Activated CD8-positive, alpha-beta memory T cell treated with anti-CD3 and anti-CD28 coated beads for 36 hours (primary cell): ENCODE data around the gene SERAC1. TPM values are rescaled to one million over a fixed set of nuclear protein-coding genes. Genes with fewer than 3 reads are reported as not detected.
"Not testable (repeated sequence)": the region's sequence is repeated elsewhere in the genome, so short reads cannot be mapped to it uniquely, and the experiment has no call there.

Experiments
- CTCF ChIA-PET: fragments of 350-600 bp; sonication (Branson Sonifier 250); formaldehyde crosslinking; loops from one replicate; lab custom pipeline; 2021; ENCODE audit warnings: antibody characterized with exemption; lab: Charles Lee
- POLR2A ChIA-PET: fragments of 350-600 bp; sonication (Branson Sonifier 250); formaldehyde crosslinking; loops from one replicate; lab custom pipeline; 2021; ENCODE audit warnings: antibody characterized with exemption; lab: Charles Lee
- total RNA-seq, 2 experiments: library from RNA; stranded (reverse); gene quantifications; one replicate each; pipeline ENCODE4 v1.2.3, GENCODE V29; 2021

SERAC1 gene
- total RNA-seq, 2 experiments from 2014 or later = 6.8 to 6.9 TPM

DNA sequence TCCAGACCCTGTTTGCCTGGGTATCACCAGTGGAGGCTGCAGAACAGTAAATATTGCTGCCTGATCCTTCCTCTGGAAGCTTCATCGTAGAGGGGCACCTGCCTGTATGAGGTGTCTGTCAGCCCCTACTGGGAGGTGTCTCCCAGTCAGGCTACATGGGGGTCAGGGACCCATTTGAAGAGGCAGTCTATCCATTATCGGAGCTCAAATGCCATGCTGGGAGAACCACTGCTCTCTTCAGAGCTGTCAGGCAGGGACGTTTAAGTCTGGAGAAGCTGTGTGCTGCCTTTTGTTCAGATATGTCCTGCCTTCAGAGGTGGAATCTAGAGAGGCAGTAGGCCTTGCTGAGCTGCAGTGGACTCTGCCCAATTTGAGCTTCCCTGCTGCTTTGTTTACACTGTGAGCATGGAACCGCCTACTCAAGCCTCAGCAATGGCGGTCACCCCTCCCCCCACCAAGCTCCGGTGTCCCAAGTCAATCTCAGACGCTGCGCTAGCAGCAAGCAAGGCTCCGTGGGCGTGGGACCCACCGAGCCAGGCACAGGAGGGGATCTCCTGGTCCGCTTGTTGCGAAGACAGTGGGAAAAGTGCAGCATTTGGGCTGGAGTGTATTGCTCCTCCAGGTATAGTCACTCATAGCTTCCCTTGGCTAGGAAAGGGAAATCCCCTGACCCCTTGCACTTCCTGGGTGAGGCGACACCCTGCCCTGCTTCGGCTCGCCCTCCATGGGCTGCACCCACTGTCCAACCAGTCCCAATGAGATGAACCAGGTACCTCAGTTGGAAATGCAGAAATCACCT is 15.3 kb upstream of the SERAC1 start:
- CTCF ChIA-PET, POLR2A ChIA-PET: not testable (repeated sequence)

DNA sequence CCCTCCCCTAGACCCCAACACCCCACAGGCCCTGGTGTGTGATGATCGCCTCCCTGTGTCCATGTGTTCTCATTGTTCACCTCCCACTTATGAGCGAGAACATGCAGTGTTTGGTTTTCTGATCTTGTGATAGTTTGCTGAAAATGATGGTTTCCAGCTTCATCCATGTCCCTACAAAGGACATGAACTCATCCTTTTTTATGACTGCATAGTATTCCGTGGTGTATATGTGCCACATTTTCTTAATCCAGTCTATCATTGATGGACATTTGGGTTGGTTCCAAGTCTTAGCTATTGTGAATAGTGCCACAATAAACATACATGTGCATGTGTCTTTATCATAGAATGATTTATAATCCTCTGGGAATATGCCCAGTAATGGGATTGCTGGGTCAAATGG is 9.7 kb upstream of the SERAC1 start:
- POLR2A ChIA-PET, CTCF ChIA-PET: not testable (repeated sequence)

DNA sequence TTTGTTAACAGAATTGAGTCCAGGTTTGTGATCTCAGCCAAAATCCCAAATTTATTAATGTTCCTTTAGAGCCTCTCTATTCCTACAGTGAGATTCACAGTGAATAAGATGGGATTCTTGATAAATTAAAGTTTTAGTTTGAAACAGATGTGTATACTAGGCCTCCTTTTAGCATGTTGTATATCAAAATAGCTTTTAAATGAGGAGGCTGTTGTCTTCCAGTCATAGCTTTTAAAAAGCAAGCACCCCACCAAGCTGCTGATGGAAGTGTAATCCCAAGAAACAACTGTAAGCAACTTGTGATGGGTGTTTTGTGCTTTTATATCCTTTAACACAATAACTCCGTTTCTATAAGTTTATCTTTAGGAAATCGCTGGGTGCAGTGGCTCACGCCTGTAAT is 7.0 kb upstream of the SERAC1 start:
- ChIA-PET POLR2A (no interaction called here), CTCF (no interaction called here)

DNA sequence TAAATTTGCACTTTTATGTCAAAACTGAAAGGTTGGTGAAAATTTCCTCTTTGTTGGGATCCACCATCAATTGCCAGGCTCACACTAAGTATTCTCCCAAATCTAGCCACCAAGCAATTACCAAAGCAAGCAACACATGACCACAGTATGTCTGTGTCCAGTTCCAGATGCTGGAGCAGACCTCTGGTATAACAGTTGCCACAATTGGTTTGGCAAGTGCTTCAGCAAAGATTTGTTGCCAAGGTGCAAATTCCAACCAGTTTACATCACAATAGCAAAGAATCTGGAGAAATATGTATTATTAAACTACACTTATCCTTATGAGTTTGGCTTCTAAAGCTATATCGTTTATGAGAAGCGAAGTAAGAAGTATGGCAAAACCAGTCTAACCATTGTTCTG is 6.5 kb upstream of the SERAC1 start:
- CTCF ChIA-PET = no interaction called here
- POLR2A ChIA-PET = no interaction called here

DNA sequence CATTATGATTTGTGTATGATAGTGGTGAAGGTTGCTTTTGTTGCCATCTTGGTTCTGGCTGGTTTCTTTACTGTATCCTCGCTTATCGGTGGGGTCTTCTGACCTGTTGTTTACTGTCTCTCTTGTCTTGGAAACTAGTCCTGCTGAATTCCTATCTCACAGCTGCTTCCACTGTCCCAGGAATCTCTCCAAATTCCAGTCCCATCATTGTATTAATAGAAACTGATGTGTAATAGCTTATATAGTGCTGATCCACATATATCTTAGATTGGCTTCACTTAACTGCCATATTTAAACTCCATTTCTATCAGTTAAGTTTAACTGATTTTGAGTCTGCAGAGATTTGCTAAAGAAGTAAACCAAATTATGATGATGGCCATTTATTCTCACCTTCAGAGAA is 6.0 kb upstream of the SERAC1 start:
- CTCF ChIA-PET = no interaction called here
- POLR2A ChIA-PET = no interaction called here

DNA sequence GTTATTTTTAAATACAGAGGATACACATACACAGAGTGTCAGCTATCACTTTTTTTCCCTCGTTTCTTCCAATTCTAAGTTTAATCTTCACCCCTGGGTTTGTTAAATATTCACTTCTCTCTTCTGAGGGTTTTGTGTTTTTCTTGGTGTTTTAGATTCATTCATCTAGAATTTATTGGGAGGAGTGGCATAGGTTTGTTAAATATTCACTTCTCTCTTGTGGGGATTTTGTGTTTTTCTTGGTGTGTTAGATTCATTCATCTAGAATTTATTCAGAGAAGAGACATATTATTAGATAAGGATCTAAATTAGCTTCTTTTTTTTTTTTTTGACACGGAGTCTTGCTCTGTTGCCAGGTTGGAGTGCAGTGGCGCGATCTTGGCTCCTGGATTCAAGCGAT is 3.9 kb upstream of the SERAC1 start:
- ChIA-PET CTCF (no interaction called here), POLR2A (no interaction called here)

DNA sequence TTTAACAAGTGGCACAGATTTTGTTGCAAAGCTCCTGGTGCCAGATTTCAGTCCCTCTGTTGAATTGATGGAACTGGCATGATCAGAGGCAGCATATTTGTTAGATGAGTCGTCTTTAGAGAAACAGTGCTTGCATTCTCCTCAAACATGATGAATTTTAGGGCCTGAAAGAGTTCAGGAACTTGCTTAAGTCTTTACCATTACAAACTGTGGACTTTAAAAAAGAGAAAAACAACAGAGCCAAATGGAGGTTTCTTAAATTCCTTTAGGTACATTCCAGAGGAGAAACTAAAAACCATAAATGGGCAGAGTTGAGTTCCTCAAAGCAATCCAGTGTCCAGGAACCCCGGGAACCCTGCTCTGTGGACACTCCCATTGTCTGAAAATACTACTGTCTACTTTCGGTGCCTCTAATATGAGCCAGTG is 2.6 kb upstream of the SERAC1 start:
- POLR2A ChIA-PET = no interaction called here
- CTCF ChIA-PET = no interaction called here

DNA sequence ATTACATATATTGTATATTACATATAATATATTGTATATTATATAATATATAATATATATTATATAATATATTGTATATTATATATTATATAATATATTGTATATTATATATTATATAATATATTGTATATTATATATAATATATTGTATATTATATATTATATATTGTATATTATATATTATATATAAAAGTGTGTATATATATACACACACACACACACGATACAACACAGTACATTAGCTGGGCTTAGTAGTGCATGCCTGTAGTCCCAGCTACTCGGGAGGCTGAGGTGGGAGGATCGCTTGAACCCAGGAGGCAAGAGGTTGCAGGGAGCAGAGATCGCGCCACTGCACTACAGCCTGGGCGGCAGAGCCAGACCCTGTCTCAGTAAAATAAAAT is 1.6 kb upstream of the SERAC1 start:
- POLR2A ChIA-PET, CTCF ChIA-PET: not testable (repeated sequence)

DNA sequence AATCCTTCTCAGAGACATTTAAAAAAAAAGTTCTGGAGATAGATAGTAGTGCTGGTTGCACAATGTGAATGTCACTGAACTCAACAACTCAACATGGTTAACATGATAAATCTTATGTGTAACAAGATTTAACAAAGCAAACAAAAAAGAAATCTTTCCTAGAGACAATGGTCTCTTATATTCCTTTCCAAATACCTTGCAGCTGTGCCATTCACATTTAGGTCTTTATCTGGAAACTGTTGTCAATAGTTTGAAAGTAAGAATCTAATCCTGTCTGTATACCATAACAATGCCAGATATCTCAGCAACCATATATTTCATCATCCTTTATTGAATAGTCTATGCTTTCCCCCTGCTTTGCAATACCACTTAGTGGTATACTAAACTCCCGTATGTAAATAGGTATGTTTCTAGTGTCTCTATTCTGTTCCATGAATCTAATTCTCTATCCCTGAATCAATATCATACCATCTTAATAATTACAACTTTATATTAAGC is 2.1 kb downstream of the SERAC1 start:
- ChIA-PET CTCF (no interaction called here), POLR2A (no interaction called here)

DNA sequence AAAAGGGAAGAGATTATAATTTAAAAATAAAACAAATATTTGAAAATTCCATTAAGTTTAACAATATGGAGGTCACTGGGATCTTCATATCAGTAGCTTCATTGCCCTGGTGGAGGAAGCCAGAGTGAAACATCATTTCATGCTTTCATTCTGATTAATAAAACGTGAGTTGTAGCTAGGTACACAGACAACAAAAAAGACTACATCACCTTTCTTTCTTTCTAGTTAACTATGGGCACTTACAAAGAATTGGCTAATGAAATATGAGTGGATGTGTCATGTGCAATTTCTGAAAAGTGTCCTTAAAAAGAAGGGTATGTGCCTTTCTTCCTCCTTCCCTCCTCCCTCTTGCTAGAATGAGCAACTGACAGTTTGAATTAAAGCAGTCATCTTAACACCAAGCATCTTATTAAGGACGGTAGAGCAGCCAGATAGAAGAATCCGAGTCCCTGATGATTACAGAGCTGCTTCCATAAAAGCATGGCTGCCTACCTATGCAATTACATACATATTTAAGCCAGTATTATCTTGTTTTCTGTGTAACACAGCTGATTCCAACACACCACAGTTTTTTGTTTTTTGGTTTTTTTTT is 3.4 kb downstream of the SERAC1 start:
- CTCF ChIA-PET = no interaction called here
- POLR2A ChIA-PET = no interaction called here

DNA sequence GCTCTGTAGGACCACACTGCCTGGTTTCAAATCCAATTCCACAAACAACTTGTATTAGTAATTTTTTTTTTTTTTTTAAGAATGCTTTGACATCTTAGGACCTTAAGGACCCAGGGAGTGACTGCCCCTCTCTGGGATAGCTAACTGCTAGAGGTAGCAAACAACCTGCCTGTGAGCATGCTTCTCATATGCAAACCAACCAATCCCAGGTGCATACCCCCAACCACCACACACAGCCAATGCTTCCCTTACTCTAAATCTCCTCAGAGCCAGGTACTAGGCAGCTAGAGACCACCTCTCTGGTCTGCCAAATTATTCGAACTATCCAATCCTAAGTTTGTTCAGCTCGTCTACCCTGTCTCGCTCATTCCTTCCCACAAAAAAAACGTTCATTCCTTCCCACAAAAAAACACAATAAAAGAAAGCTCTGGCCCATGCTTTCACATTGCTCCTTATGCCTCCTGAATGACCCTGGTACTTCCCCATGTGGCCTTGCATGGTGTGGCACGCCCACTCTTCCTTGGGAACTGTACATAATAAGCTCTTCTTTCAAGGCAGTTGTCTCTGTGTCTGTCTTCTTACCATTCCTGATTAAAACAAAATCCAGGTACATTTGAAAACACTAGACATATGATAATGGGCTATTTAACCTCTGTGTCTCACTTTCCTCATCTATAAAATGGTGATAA is 6.4 kb downstream of the SERAC1 start:
- POLR2A ChIA-PET = no interaction called here
- CTCF ChIA-PET = interaction anchor here (0.5 kb wide), 1 partner anchor 494 kb away, joined by 3 read pairs; no protein-coding TSS in a partner anchor

DNA sequence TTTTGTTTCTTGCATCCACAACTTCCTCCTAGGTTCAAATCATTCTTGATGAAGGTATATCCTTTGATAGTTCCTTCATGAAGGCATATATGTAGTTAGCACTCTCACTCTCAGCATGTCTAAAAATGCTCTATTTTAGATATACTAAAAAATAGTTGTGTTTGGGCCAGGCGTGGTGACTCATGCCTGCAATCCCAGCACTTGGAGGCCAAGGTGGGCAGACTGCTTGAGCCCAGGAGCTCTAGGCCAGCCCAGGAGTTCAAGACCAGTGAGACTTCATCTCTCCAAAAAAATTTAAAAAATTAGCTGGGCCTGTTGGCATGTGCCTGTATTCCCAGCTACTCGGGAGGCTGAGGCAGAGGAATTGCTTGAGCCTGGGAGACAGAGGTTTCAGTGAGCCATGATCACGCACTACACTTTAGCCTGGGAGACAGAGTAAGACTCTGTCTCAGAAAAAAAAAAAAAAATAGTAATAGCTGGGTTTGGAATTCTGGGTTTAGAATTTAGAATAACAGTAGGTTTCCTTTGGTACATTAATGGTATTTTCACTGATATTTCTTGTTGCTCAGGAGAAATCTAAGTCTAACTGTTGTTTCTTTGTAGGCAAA is 7.0 kb downstream of the SERAC1 start:
- POLR2A ChIA-PET = no interaction called here

DNA sequence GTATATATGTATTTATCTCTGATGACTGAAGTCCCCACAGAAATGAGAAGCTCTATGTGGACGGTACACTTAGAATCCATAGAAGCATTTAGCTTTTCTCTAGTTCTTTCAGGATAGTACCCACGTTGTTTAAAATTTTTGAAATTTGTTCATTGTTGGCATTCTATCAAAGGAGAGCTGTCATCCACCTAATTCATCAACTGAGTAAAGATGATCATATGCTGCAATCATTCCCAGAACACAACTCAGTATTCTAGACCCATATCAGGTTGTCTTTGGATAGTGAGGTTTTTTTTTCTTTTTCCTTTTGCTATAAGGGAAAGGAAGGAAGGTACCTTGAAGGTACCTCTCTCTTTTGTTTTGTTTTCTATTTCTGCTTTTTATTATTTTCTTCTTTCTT is 9.3 kb downstream of the SERAC1 start:
- ChIA-PET CTCF (interaction anchor here (0.6 kb wide), 1 partner anchor 252 kb away, joined by 5 read pairs; no protein-coding TSS in a partner anchor), POLR2A (no interaction called here)

More for the DNA sequence above, 7.0 kb downstream of the SERAC1 start:
- CTCF ChIA-PET = no interaction called here

DNA sequence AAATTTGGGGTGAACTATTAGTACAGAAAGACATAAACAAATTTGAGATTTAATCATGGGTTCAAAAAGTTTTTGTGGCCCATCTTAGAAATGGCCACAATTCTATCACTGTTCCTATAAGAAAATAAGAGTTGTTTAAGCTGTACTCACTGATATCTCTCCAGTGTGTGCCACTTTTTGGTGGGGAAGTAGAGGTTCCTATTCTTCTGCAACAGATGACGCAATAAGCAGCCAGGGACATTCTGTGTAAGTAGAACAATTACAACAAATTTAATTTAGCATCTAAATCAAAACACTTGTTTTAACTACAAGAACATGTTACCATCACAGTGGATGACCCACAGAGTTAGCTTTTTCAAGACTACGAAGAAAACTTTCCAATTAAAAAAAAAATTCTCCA is 9.9 kb downstream of the SERAC1 start:
- POLR2A ChIA-PET = no interaction called here
- CTCF ChIA-PET = no interaction called here

DNA sequence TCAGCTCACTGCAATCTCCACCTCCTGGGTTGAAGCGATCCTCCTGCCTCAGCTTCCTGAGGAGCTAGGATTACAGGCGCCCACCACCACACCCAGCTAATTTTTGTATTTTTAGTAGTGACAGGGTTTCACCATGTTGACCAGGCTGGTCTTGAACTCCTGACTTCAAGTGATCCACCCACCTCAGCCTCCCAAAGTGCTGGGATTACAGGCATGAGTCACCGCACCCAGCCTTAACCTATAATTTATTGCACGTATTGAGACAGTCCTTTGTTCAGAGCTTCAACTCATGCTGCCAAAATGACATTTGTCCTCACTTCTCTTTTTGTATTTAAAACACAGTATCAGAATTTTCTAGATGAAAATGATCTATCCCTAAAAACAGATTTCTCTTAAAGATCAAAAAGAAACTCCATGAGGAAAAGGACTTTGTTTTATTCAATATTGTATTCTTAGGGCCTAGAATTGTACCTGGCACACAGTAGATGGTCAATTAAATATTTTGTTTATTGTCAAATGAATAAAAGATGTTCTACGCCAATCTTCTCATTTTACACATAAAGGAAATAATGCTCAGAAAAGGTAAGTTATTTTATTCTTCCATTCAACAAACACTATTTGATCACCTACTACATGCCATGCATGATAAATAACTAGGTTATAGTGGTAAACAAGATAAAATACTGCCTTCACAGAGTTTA is 10.8 kb downstream of the SERAC1 start:
- ChIA-PET CTCF (no interaction called here), POLR2A (no interaction called here)

DNA sequence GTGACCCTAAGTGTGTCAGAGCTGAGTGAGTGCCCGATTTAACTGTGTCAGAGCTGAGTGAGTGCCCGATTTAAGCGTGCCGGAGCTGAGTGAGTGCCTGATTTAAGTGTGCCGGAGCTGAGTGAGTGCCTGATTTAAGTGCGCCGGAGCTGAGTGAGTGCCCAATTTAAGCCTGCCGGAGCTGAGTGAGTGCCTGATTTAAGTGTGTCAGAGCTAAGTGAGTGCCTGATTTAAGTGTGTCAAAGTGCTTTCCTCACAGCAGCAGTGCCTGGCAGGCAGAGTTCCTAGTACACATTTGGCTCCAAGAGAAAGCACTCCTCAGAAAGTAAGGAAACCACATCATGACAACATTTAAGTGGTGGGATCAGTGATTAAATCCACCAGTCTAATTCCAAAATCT is 13.2 kb downstream of the SERAC1 start:
- ChIA-PET POLR2A (no interaction called here), CTCF (no interaction called here)

DNA sequence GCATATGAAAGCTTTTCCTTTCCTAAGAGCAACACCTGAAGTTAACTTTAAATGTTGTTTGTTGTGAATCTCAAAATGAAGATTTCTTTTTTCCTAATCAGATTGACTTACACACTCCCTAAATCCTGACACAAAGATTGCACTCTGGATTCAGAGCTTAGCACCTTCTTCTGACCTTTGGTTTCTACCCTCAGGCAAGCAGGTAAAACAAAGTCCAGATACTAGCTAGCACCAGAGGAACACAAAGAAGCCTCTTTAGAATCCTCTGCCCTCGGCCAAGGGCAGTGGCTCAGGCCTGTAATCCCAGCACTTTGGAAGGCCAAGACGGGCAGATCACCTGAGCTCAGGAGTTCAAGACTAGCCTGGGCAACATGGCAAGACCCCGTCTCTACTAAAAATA is 14.5 kb downstream of the SERAC1 start:
- ChIA-PET CTCF (interaction anchor here (0.6 to 1.5 kb wide), 2 partner anchors 10 to 219 kb away, joined by 3 read pairs; no protein-coding TSS in a partner anchor), POLR2A (no interaction called here)

DNA sequence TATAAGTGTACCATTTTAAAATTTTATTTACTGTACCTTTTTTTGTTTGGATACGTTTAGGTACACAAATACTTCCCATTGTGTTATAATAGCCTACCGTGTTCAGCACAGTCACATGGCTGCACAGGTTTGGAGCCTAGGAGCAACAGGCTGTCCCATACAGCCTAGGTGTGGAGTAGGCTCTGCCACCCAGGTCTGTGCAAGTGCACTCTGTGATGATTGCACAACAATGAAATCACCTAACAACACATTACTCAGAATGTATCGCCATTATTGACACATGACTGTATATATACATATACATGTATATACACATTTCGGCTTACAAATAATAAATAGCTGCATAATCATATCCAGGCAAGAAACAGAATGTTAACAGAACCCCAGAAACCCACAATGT is 15.4 kb downstream of the SERAC1 start:
- ChIA-PET POLR2A (no interaction called here), CTCF (interaction anchor here (1.5 kb wide), 1 partner anchor 9 kb away, joined by 3 read pairs; no protein-coding TSS in a partner anchor)

DNA sequence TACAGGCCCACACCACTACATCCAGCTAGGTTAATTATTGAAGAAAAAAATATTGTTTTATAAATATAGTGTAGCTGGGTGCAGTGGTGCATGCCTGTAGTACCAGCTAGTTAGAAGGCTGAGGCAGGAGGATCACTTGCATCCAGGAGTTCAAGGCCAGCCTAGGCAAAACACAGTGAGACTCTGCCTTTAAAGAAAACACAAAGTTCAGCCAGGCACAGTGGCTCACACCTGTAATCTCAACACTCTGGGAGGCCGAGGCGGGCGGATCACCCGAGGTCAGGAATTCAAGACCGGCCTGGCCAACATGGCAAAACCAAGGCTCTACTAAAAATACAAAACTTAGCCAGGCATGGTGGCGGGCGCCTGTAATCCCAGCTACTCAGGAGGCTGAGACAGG is 16.0 kb downstream of the SERAC1 start:
- POLR2A ChIA-PET, CTCF ChIA-PET: not testable (repeated sequence)
